A549 (cell line): ENCODE data around the gene MTERF2.

ENCODE experiments used
- JUN ChIP-seq, 2 experiments: fragments of >200 bp; sonication (Bioruptor Twin); formaldehyde crosslinking; IDR thresholded peaks; 2 replicates in 1 of 2; 3 replicates in 1 of 2; pipeline ENCODE4 v1.6.1; 2016 to 2017
- NR3C1 ChIP-seq: fragments of >200 bp; sonication (Bioruptor Twin); formaldehyde crosslinking; IDR thresholded peaks from 3 replicates; pipeline ENCODE4 v1.6.1; 2017
- POLR2A ChIP-seq: IDR thresholded peaks from 2 replicates; pipeline ENCODE4 v1.6.1; 2012; ENCODE audit warnings: mild to moderate bottlenecking, low read length
- RAD21 ChIP-seq, 2 experiments: fragments of >200 bp in 1 of 2; sonication (Bioruptor Twin) in 1 of 2; formaldehyde crosslinking in 1 of 2; IDR thresholded peaks in 1 of 2; conservative IDR thresholded peaks in 1 of 2; 2 replicates in 1 of 2; 3 replicates in 1 of 2; pipeline ENCODE4 v1.6.1; 2012 to 2018; ENCODE audit warnings: inconsistent platforms in 1 of 2
- RFX5 ChIP-seq: fragments of 450-650 bp; IDR thresholded peaks from 2 replicates; pipeline ENCODE4 v1.7.1; 2014; ENCODE audit warnings: antibody characterized with exemption, mild to moderate bottlenecking, moderate library complexity
- SREBF2 ChIP-seq: fragments of 450-650 bp; IDR thresholded peaks from 2 replicates; pipeline ENCODE4 v1.6.1; 2014; ENCODE audit warnings: mild to moderate bottlenecking, moderate library complexity
- TF ChIP-seq, protein P1 (sequence below): fragments of >200 bp; sonication (Bioruptor Twin); formaldehyde crosslinking; IDR thresholded peaks from 3 replicates; pipeline ENCODE4 v1.5.1; 2016
- TF ChIP-seq, protein P2 (sequence below): fragments of 200-600 bp; sonication (generic); IDR thresholded peaks from 2 replicates; pipeline ENCODE4 v1.6.1; 2016; ENCODE audit warnings: antibody characterized with exemption, mild to moderate bottlenecking, moderate library complexity
- TF ChIP-seq, protein P3 (sequence below): fragments of 150-350 bp; IDR thresholded peaks from 2 replicates; pipeline ENCODE4 v1.6.1; 2014; ENCODE audit warnings: low read depth, mild to moderate bottlenecking, low read length

DNA sequence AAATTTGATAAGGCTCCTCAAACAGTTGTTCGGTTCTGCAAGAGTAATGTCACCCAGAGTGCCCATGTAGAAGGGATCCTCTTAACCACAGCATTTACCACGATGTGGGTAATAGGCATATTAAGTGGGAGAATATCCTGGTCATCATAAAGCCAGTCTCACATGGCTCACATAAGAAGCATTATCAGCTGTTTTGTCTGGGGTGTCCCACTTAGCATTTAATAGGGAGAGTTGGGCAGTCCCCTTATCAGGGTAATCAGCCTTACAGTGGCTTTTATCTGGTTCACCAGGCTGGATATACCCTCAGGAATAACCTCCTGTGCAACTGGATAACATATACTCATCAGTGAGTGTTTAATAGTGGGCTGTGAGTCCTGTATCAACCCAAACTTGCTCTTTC is 44.2 kb downstream of the MTERF2 start:
- TF ChIP-seq JUN (IDR thresholded peaks at IDR 0.05): no peak
- no peak for TF ChIP-seq POLR2A
- TF ChIP-seq, protein P1, sequence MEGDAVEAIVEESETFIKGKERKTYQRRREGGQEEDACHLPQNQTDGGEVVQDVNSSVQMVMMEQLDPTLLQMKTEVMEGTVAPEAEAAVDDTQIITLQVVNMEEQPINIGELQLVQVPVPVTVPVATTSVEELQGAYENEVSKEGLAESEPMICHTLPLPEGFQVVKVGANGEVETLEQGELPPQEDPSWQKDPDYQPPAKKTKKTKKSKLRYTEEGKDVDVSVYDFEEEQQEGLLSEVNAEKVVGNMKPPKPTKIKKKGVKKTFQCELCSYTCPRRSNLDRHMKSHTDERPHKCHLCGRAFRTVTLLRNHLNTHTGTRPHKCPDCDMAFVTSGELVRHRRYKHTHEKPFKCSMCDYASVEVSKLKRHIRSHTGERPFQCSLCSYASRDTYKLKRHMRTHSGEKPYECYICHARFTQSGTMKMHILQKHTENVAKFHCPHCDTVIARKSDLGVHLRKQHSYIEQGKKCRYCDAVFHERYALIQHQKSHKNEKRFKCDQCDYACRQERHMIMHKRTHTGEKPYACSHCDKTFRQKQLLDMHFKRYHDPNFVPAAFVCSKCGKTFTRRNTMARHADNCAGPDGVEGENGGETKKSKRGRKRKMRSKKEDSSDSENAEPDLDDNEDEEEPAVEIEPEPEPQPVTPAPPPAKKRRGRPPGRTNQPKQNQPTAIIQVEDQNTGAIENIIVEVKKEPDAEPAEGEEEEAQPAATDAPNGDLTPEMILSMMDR: no peak
- TF ChIP-seq RAD21 (conservative IDR thresholded peaks at IDR 0.05 in 1 of 2, IDR thresholded peaks at IDR 0.05 in 1 of 2): no peak
- TF ChIP-seq, protein P2, sequence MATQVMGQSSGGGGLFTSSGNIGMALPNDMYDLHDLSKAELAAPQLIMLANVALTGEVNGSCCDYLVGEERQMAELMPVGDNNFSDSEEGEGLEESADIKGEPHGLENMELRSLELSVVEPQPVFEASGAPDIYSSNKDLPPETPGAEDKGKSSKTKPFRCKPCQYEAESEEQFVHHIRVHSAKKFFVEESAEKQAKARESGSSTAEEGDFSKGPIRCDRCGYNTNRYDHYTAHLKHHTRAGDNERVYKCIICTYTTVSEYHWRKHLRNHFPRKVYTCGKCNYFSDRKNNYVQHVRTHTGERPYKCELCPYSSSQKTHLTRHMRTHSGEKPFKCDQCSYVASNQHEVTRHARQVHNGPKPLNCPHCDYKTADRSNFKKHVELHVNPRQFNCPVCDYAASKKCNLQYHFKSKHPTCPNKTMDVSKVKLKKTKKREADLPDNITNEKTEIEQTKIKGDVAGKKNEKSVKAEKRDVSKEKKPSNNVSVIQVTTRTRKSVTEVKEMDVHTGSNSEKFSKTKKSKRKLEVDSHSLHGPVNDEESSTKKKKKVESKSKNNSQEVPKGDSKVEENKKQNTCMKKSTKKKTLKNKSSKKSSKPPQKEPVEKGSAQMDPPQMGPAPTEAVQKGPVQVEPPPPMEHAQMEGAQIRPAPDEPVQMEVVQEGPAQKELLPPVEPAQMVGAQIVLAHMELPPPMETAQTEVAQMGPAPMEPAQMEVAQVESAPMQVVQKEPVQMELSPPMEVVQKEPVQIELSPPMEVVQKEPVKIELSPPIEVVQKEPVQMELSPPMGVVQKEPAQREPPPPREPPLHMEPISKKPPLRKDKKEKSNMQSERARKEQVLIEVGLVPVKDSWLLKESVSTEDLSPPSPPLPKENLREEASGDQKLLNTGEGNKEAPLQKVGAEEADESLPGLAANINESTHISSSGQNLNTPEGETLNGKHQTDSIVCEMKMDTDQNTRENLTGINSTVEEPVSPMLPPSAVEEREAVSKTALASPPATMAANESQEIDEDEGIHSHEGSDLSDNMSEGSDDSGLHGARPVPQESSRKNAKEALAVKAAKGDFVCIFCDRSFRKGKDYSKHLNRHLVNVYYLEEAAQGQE: no peak
- TF ChIP-seq, protein P3, sequence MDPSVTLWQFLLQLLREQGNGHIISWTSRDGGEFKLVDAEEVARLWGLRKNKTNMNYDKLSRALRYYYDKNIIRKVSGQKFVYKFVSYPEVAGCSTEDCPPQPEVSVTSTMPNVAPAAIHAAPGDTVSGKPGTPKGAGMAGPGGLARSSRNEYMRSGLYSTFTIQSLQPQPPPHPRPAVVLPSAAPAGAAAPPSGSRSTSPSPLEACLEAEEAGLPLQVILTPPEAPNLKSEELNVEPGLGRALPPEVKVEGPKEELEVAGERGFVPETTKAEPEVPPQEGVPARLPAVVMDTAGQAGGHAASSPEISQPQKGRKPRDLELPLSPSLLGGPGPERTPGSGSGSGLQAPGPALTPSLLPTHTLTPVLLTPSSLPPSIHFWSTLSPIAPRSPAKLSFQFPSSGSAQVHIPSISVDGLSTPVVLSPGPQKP: no peak
- no peak for TF ChIP-seq NR3C1
- TF ChIP-seq SREBF2: no peak
- no peak for TF ChIP-seq RFX5
